NCI-H1417 (cell line): Measurements from ENCODE around the gene TLE5.
"Not testable (repeated sequence)": the region's sequence is repeated elsewhere in the genome, so short reads cannot be mapped to it uniquely, and the experiment has no call there.

Source experiments
- DNase-seq, 3 experiments: peaks; one replicate each; lab custom pipeline; 2025; lab: John Stamatoyannopoulos, UW

The TLE5 gene

GRCh38 chr19:3045191-3045590, 17.1 kb downstream of the TLE5 start:
- no peak for DNase-seq

- DNase-seq = peak in 1 of 3 experiments; percentile 63
These were observed 19.6 kb downstream of the TLE5 start for GRCh38 chr19:3042621-3043267.

GRCh38 chr19:3041761-3042620, 20.3 kb downstream of the TLE5 start:
- DNase-seq = peak in 2 of 3 experiments; percentile 74 to 85

GRCh38 chr19:3041327-3041726, 21.0 kb downstream of the TLE5 start:
- no peak for DNase-seq

- peak in 1 of 3 experiments; percentile 28 for DNase-seq
These were observed 22.6 kb downstream of the TLE5 start for GRCh38 chr19:3039641-3040077.

- no peak for DNase-seq
These were observed 23.2 kb downstream of the TLE5 start for GRCh38 chr19:3039125-3039524.

- no peak for DNase-seq
These were observed 24.1 kb downstream of the TLE5 start for GRCh38 chr19:3038214-3038613.

- not testable (repeated sequence) for DNase-seq
These were observed 25.2 kb downstream of the TLE5 start for GRCh38 chr19:3036977-3037544.

- DNase-seq = peak; percentile 94 to 98 (median 97)
These were observed 25.9 kb downstream of the TLE5 start for GRCh38 chr19:3036119-3036976.

- DNase-seq = peak; percentile 99 to 100 (median 99)
These were observed 26.7 kb downstream of the TLE5 start for GRCh38 chr19:3035542-3036118.

GRCh38 chr19:3034656-3035541, 27.4 kb downstream of the TLE5 start:
- DNase-seq = peak in 2 of 3 experiments; percentile 65 to 66

GRCh38 chr19:3034406-3034655, 28.0 kb downstream of the TLE5 start:
- no peak for DNase-seq

- no peak for DNase-seq
These were observed 28.5 kb downstream of the TLE5 start for GRCh38 chr19:3033595-3034405.

- DNase-seq = no peak
These were observed 30.8 kb downstream of the TLE5 start for GRCh38 chr19:3031607-3031867.

- DNase-seq = peak in 2 of 3 experiments; percentile 36 to 54
These were observed 33.0 kb downstream of the TLE5 start, which contains the start of gene TLE2 for GRCh38 chr19:3029065-3029923. TLE2 (minus strand) TSS chr19:3029280; CDS start chr19:3028904, 376 bp downstream.

GRCh38 chr19:3028305-3029064, 33.8 kb downstream of the TLE5 start:
- peak in 2 of 3 experiments; percentile 70 to 78 for DNase-seq

- no peak for DNase-seq
These were observed 34.4 kb downstream of the TLE5 start for GRCh38 chr19:3027981-3028304.

GRCh38 chr19:3027292-3027691, 35.0 kb downstream of the TLE5 start:
- no peak for DNase-seq
